ENCODE measurements around the gene CAND1. TPM values are rescaled to one million over a fixed set of nuclear protein-coding genes. Genes with fewer than 3 reads are reported as not detected.

The CAND1 gene
- total and polyA plus RNA-seq, 2 of the 8 experiments (the other 6 are each of a cell fraction or from before 2014, with no cell fraction given), result 39.4 to 271 TPM

GRCh38 chr12:67357376-67358125, 88.4 kb downstream of the CAND1 start:
- no peak overlapping the region for H4K8ac ChIP-seq (ENCODE audit: extremely low read depth, insufficient read depth, low read length)
- no peaks in the 10 kb centered on the region for H4K20me1 ChIP-seq (replicated peaks in 1 of 2; ENCODE audit: control insufficient read depth in 1 of 2, insufficient read depth in 2 of 2, low read length in 2 of 2)
- H4K5ac ChIP-seq (ENCODE audit: insufficient read length, low read depth, low read length), result no peak overlapping the region
- no peak overlapping the region for H2AK5ac ChIP-seq (ENCODE audit: low read depth, low read length)
- no peaks in the 10 kb centered on the region for H3K36me3 ChIP-seq (ENCODE audit: control insufficient read depth in 2 of 4, insufficient read depth in 4 of 4, low read length in 3 of 4)
- no peak overlapping the region for H2BK12ac ChIP-seq (ENCODE audit: low read depth, low read length)
- H3K56ac ChIP-seq (replicated peaks; ENCODE audit: insufficient read length, low read depth, low read length), result no peak overlapping the region
- no peak overlapping the region for H2BK120ac ChIP-seq (replicated peaks; ENCODE audit: low read depth, low read length)
- H4K91ac ChIP-seq (replicated peaks; ENCODE audit: insufficient read length, low read length), result no peak overlapping the region
- peaks cover 2 to 3% of the 10 kb centered on the region in 2 experiments; a peak in 3 of 4 replicates for H3K9me3 ChIP-seq (ENCODE audit: insufficient read depth in 2 of 2, low read depth in 1 of 2, low read length in 1 of 2)
- no peak overlapping the region for H3K9ac ChIP-seq (replicated peaks in 1 of 4; ENCODE audit: extremely low read depth in 1 of 4, low read depth in 3 of 4, low read length in 3 of 4)
- H3K14ac ChIP-seq (ENCODE audit: insufficient read length), result no peak overlapping the region
- no peaks in the 10 kb centered on the region for H3K79me1 ChIP-seq (ENCODE audit: low read depth, low read length)
- no peak overlapping the region for H3K23ac ChIP-seq (ENCODE audit: insufficient read length)
- no peak overlapping the region for H3K18ac ChIP-seq (ENCODE audit: extremely low read depth, low read length)
- H3K27me3 ChIP-seq (replicated peaks in 1 of 4; ENCODE audit: control insufficient read depth in 3 of 4, extremely low read depth in 1 of 4, insufficient read depth in 3 of 4, low read length in 3 of 4), result no peaks in the 10 kb centered on the region
- H3K4me3 ChIP-seq (ENCODE audit: extremely low read depth in 1 of 4, insufficient read depth in 2 of 4, low read depth in 3 of 4, low read length in 4 of 4), result no peak overlapping the region
- no peak overlapping the region for H2BK20ac ChIP-seq (ENCODE audit: low read length)
- no peak overlapping the region for H3K4ac ChIP-seq (replicated peaks; ENCODE audit: insufficient read length, low read depth, low read length)
- ChIA-PET POLR2A (ENCODE audit: partially characterized antibody) (no interaction called here), CTCF (ENCODE audit: partially characterized antibody) (interaction anchor here (0.8 to 5.9 kb wide), 17 partner anchors 14 to 958 kb away, joined by 3 to 45 read pairs (median 4); no protein-coding TSS in a partner anchor)
- 91% methylated on average over 7 of the region's 7 CpGs; no CpG with 5 or more reads in 1 of the 2 experiments for whole genome bisulfite sequencing, 2 experiments (ENCODE audit: extremely low coverage in 1 of 2, insufficient coverage in 1 of 2, insufficient read length in 1 of 2, insufficient replicate concordance in 2 of 2, low coverage in 1 of 2, low lambda C conversion rate in 2 of 2, missing lambda C conversion rate in 1 of 2)
- no peak overlapping the region for H3K27ac ChIP-seq (ENCODE audit: low read depth, low read length)
- H2BK15ac ChIP-seq (ENCODE audit: low read length), result no peak overlapping the region
- no peaks in the 10 kb centered on the region for H3K79me2 ChIP-seq (ENCODE audit: control insufficient read depth in 1 of 2, insufficient read depth in 2 of 2, low read length in 2 of 2)
- H3K4me1 ChIP-seq (replicated peaks in 1 of 4; ENCODE audit: control insufficient read depth in 3 of 4, insufficient read depth in 4 of 4, low read length in 3 of 4), result no peaks in the 10 kb centered on the region; a peak in 1 of 7 replicates
- H2AFZ ChIP-seq (ENCODE audit: low read length), result no peak overlapping the region
- no peak for DNase-seq (ENCODE audit: low read depth in 1 of 2, low spot score in 2 of 2)
- no peak for TF ChIP-seq HDAC2 (IDR thresholded peaks at IDR 0.05; ENCODE audit: borderline replicate concordance in 1 of 2, low read depth in 2 of 2, low read length in 2 of 2)
- TF ChIP-seq KDM1A (IDR thresholded peaks at IDR 0.05; ENCODE audit: borderline replicate concordance, low read length), result no peak
- TF ChIP-seq MAFK (IDR thresholded peaks at IDR 0.05; ENCODE audit: low read depth, low read length), result no peak
- no peak for TF ChIP-seq EZH2 (IDR thresholded peaks at IDR 0.05; ENCODE audit: low read depth, low read length, severe bottlenecking)
- TF ChIP-seq CBX8 (IDR thresholded peaks at IDR 0.05; ENCODE audit: borderline replicate concordance, low read depth, low read length), result no peak
- TF ChIP-seq TBP (IDR thresholded peaks at IDR 0.05; ENCODE audit: low read depth, low read length), result no peak
- TF ChIP-seq HDAC6 (IDR thresholded peaks at IDR 0.05; ENCODE audit: low read depth, low read length), result no peak
- TF ChIP-seq POLR2AphosphoS5 (IDR thresholded peaks at IDR 0.05; ENCODE audit: low read depth, low read length), result no peak
- no peak for TF ChIP-seq KDM4A (IDR thresholded peaks at IDR 0.05; ENCODE audit: low read depth, low read length, severe bottlenecking)
- no peak overlapping the region for H2BK5ac ChIP-seq (ENCODE audit: low read depth, low read length)
- FAIRE-seq, result no peak
- H3K4me2 ChIP-seq (ENCODE audit: insufficient read depth in 1 of 2, low read depth in 2 of 2, low read length in 2 of 2), result no peak overlapping the region
- H3K23me2 ChIP-seq (ENCODE audit: low read depth, low read length), result no peaks in the 10 kb centered on the region
